C4-2B (cell line): ENCODE data around the gene PPL.

ENCODE experiments used
- ZFX ChIP-seq: fragments of 450-650 bp; IDR thresholded peaks from 2 replicates; pipeline ENCODE4 v1.6.1; 2017
- TF ChIP-seq, protein P1 (sequence below): fragments of 450-650 bp; conservative IDR thresholded peaks from 2 replicates; pipeline ENCODE4 v1.5.1; 2017; ENCODE audit warnings: mild to moderate bottlenecking

DNA sequence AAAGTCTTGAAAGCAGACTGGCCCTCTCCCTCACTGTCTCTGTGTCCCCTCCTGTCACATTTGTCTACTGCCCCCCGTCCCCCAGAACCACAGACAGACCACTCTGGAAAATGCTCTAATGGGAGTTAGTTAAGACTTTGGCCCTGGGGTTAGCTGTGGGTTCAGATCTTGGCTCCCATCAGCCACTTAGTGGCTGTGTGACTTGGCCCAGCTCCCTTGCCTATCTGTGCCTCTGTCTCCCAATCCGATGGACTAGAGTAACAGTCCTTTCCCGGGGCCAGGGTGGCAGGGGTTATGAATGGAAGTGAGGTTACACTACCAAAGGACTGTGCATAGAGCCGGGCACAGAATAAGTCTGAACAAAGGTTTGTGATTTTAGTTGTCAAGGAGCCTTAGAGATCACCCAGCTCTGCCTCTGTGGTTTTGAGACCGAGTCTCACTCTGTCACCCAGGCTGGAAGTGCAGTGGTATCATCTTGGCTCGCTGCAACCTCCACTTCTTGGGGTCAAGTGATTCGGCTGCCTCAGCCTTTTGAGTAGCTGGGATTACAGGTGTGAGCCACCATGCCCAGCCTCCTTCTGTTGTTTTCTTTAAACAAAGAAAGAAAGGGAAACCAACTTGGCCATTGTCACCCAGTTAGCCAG lies 23.7 kb downstream of the PPL start:
- TF ChIP-seq, protein P1, sequence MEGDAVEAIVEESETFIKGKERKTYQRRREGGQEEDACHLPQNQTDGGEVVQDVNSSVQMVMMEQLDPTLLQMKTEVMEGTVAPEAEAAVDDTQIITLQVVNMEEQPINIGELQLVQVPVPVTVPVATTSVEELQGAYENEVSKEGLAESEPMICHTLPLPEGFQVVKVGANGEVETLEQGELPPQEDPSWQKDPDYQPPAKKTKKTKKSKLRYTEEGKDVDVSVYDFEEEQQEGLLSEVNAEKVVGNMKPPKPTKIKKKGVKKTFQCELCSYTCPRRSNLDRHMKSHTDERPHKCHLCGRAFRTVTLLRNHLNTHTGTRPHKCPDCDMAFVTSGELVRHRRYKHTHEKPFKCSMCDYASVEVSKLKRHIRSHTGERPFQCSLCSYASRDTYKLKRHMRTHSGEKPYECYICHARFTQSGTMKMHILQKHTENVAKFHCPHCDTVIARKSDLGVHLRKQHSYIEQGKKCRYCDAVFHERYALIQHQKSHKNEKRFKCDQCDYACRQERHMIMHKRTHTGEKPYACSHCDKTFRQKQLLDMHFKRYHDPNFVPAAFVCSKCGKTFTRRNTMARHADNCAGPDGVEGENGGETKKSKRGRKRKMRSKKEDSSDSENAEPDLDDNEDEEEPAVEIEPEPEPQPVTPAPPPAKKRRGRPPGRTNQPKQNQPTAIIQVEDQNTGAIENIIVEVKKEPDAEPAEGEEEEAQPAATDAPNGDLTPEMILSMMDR: no peak
- TF ChIP-seq ZFX: no peak
